SJSA1 (cell line): ENCODE data around the gene VEZF1. TPM values are rescaled to one million over a fixed set of nuclear protein-coding genes. Genes with fewer than 3 reads are reported as not detected.

ENCODE experiments used
- DNase-seq, 2 experiments: peaks; one replicate each; pipeline ENCODE4 v3.0.0-alpha.2; 2015 to 2020; ENCODE audit warnings: low spot score in 2 of 2, low read depth in 1 of 2
- H3K27ac ChIP-seq: fragments of 250-450 bp; sonication (Bioruptor Pico); 2 replicates; pipeline ENCODE4 v1.5.1; 2020; ENCODE audit warnings: mild to moderate bottlenecking, moderate library complexity
- H3K27me3 ChIP-seq: fragments of 250-450 bp; sonication (Bioruptor Pico); replicated peaks from 2 replicates; pipeline ENCODE4 v1.5.1; 2020; ENCODE audit warnings: mild to moderate bottlenecking, moderate library complexity
- H3K36me3 ChIP-seq: fragments of 250-450 bp; sonication (Bioruptor Pico); 2 replicates; pipeline ENCODE4 v1.5.1; 2020; ENCODE audit warnings: mild to moderate bottlenecking
- H3K4me1 ChIP-seq: fragments of 250-450 bp; sonication (Bioruptor Pico); replicated peaks from 2 replicates; pipeline ENCODE4 v1.6.1; 2021; ENCODE audit warnings: mild to moderate bottlenecking
- H3K4me3 ChIP-seq: fragments of 250-450 bp; sonication (Bioruptor Pico); 2 replicates; pipeline ENCODE4 v1.5.1; 2020; ENCODE audit warnings: mild to moderate bottlenecking
- H3K9me3 ChIP-seq: fragments of 250-450 bp; sonication (Bioruptor Pico); replicated peaks from 2 replicates; pipeline ENCODE4 v1.5.1; 2020; ENCODE audit warnings: mild to moderate bottlenecking
- total RNA-seq: library from RNA; depleted of rRNA; stranded (reverse); fragments of >200 nt; shearing (Covaris generic); gene quantifications from 2 replicates; pipeline ENCODE4 v1.2.3, GENCODE V29; 2014

The VEZF1 gene
- total RNA-seq, 1 experiment from 2014 or later: 116 TPM

DNA sequence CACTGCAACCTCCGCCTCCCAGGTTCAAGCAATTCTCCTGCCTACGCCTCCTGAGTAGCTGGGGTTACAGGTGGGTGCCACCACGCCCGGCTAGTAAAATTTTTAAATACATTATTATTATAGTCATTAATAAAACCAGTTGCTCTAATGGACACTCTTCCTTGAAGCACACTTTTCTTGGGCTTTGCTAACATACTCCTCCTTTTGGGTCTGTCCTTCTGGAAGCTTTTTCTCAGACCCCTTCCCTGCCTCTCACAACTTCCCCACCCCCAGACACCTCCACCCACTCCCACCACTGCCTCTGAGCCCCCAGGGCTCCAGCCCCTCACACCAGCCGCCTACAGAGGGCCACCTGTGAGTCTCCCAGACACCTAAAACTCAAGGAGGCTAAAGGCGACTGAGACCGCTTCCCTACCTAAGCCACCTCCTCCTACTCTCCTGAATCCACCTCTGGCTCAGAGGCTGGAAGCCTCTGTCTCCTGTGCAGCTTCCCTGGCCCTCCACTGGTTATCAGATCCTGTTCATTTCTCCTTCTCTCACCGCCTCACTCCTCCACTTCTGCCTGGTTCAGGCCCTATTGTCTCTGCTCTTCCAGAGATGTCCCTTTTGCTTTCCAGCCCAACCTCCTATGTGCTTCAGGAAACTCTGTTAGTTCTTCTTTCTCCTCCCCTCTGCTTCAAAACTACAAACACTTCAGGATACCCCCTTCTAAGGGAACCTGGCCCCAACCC lies 30.8 kb downstream of the VEZF1 start:
- Histone ChIP-seq H3K4me1 (peaks cover 31% of the 10 kb centered on the region), H3K36me3 (peaks cover 16% of the 10 kb centered on the region), H3K4me3 (no peak overlapping the region), H3K27me3 (no peaks in the 10 kb centered on the region), H3K9me3 (no peaks in the 10 kb centered on the region), H3K27ac (no peak overlapping the region)
- peak in 1 of 2 experiments; percentile 36 for DNase-seq

DNA sequence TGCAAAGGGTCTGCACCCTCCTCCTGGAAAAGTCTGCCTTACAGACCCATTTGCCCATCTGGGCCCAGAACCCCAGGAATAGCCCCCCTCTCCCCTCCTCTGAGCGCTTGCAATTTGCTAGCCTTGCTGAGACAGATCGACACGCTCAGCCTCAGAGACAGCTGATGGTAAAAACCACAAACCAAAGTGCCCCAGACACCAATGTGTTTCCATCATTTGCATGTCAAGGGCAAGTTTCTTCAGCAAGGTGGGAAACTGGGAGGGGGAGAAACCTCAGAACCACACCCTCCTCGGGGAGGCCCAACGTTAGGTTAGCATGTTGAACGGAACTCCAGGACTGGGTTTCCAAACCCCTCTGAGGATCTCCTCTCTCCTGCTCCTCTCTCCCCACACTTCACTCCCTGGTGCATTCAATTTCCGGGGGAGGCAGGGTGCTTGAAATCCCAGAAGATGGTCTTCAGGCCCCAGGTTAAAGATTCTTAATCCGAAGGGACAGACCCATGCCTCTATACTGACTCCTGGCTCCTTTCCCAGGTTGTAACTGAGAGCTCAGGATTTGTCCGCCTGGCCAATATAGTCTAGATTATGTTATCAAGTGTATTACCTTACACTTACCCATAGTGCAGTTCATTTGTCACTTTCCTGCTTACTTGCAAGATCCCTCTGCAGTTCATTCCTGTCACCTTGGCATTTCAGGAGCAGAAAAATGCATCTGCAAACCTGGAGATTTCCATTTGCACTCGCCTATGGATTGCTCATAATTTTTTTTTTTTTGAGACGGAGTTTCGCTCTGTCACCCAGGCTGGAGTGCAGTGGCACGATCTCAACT lies 31.5 kb downstream of the VEZF1 start:
- peak in 1 of 2 experiments; percentile 36 for DNase-seq
- H3K27ac ChIP-seq: no peak overlapping the region
- H3K4me3 ChIP-seq: no peak overlapping the region
- no peaks in the 10 kb centered on the region for H3K9me3 ChIP-seq
- H3K27me3 ChIP-seq: no peaks in the 10 kb centered on the region
- peaks cover 16% of the 10 kb centered on the region for H3K36me3 ChIP-seq
- H3K4me1 ChIP-seq: peaks cover 38% of the 10 kb centered on the region

DNA sequence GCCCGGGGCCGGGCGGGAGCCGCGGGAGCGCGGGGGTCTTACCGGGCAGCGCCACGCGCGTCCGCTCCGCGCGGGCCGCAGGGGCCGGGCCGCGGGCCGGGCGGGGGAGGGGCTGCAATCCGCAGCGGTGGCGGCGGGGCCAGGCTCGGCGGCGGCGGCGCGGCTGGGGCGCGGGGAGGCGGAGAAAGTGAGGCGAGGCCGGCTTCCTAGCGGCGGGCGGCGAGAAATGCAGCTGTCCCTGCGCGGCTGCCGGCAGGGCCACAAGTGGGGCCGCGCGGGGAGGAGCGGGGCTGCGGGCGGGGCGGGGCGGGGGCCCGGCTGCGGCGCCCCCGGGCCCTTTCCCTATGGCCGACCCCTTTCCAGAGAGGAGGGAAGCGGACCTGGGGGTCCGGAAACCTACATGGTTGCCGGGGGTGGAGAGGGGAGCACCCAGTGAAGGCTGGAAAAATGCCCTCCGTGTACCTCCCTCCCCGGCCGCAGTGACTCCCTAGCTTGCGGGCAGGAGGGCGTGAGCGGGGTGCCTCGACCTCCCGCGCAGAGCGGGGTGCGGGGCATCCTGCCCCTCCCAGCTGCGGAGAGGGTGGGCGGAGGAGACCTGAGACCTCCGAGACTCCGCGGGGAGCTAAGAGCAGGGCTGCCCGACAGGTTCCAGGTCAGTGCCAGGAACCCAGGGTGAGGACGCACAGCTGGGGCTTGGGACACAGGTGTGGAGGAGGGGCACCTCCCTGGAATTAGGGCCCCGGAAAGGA lies 32.7 kb downstream of the VEZF1 start, which contains the start of gene CUEDC1:
CUEDC1 (minus strand) TSS at position 230 of the 749 bp plus-strand sequence. CDS start 69,848 bp downstream, outside the sequence.
- H3K27me3 ChIP-seq: no peaks in the 10 kb centered on the region
- DNase-seq: peak; percentile 38 to 90

DNA sequence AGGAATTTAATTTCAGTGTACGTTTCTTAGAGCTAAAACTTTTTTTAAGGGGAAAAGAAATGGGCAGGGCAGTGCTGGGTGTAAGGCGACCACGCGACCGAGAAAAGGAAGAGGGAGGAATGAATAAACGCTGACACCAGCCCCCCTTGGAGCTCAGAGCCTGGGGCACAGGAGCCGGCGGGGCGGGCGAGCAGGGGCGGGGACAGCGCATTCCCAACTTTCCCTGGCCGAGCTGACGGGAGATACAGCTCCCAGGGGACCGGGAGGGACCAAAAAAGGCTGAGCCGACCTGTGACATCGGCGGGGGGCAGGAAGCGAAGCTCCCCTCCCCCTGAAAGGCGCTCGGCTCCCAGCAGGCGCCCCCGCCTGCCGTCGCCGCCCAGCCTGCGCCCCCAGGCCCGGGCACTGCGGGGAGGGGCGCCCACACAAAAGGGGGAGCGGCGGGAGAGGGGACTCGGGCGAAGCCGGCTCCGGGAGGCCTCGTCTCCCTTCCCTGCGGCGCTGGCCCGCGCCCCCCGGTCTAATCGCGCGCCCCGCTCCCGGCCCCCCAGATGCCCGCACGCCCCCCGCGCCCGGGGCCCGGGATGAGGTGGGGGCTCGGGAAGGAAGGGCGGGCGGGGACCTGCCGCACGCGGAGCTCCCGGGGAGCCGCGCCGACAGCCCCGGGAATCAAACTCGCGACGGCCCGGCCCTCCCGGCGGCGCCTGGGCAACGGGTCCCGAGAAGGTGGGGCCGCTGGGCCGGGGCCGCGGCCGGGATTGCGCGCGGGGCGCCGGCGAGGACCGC lies 33.5 kb downstream of the VEZF1 start:
- Histone ChIP-seq H3K27me3 (no peaks in the 10 kb centered on the region), H3K9me3 (no peaks in the 10 kb centered on the region), H3K4me3 (peak overlapping the region; percentile 90), H3K36me3 (peaks cover 20% of the 10 kb centered on the region), H3K27ac (peak overlapping the region; percentile 99), H3K4me1 (peaks cover 57% of the 10 kb centered on the region)
- peak; percentile 93 to 98 for DNase-seq

More for the DNA sequence above, 32.7 kb downstream of the VEZF1 start, which contains the start of gene CUEDC1:
- H3K36me3 ChIP-seq: peaks cover 16% of the 10 kb centered on the region
- peak within 1 kb of the TSS; percentile 90 for H3K4me3 ChIP-seq
- H3K4me1 ChIP-seq: peaks cover 49% of the 10 kb centered on the region
- peak within 1 kb of the TSS; percentile 99 for H3K27ac ChIP-seq
- no peaks in the 10 kb centered on the region for H3K9me3 ChIP-seq

- no peak for DNase-seq
- H3K4me1 ChIP-seq: peaks cover 64% of the 10 kb centered on the region
- H3K36me3 ChIP-seq: peaks cover 20% of the 10 kb centered on the region
- H3K4me3 ChIP-seq: peak overlapping the region; percentile 90
- H3K27ac ChIP-seq: peak overlapping the region; percentile 99
- H3K27me3 ChIP-seq: no peaks in the 10 kb centered on the region
- H3K9me3 ChIP-seq: no peaks in the 10 kb centered on the region
Observed at GRCh38 chr17:57953705-57954396, 34.2 kb downstream of the VEZF1 start.

GRCh38 chr17:57953219-57953618 lies 34.8 kb downstream of the VEZF1 start:
- Histone ChIP-seq H3K4me1 (peaks cover 68% of the 10 kb centered on the region), H3K36me3 (peaks cover 20% of the 10 kb centered on the region), H3K4me3 (no peak overlapping the region), H3K27me3 (no peaks in the 10 kb centered on the region), H3K27ac (peak overlapping the region; percentile 22), H3K9me3 (no peaks in the 10 kb centered on the region)
- DNase-seq: no peak

GRCh38 chr17:57949649-57950048 lies 38.4 kb downstream of the VEZF1 start:
- Histone ChIP-seq H3K27ac (peak overlapping the region; percentile 88), H3K4me1 (peaks cover 87% of the 10 kb centered on the region)
- peak in 1 of 2 experiments; percentile 53 for DNase-seq

DNA sequence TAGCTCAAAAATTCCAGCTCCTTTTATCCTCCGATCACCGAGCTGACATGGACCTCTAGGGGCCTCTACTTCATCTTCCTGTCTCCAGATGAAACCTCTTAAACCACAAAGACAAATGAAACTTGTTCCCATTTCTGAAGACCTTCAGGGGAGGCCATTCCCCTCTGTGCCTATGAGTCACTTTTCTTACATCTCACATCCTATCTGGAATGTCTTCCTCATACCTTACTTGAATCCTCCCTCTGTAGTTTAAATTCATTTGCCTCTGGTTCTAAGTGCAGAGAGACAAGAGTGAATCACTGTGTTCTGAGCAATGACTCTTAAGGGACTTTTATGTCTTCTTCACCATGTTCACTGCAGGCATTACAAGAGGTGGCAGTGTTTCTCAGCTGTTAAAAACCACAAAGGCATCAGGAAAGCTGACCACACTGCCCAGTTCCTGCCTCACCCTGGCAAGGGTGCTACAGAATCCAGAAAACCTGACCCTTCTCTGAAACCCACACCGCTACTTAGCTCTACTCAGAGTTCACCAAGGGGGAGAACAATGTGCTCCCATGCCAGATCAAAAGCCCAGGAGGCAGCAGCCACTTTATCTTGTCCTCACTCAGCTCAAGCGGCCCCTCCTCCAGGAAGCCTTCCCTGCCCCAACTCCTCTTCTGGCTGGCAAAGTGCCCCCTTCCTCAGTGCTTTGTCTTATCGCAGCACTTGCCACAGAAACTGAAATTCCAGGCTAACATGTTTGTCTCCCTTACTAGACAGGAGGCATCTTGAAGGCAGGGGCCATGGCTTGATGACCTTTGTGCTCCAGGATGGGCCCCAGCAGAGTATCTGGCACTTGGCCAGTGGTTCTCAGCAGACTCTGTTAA lies 39.3 kb downstream of the VEZF1 start:
- no peaks in the 10 kb centered on the region for H3K27me3 ChIP-seq
- H3K4me3 ChIP-seq: no peak overlapping the region
- peak overlapping the region; percentile 88 for H3K27ac ChIP-seq
- DNase-seq: peak; percentile 93 to 99
- peaks cover 83% of the 10 kb centered on the region for H3K4me1 ChIP-seq
- no peaks in the 10 kb centered on the region for H3K9me3 ChIP-seq
- H3K36me3 ChIP-seq: peaks cover 13% of the 10 kb centered on the region

More at GRCh38 chr17:57949649-57950048, 38.4 kb downstream of the VEZF1 start:
- no peaks in the 10 kb centered on the region for H3K9me3 ChIP-seq
- no peak overlapping the region for H3K4me3 ChIP-seq
- H3K36me3 ChIP-seq: peaks cover 17% of the 10 kb centered on the region
- H3K27me3 ChIP-seq: no peaks in the 10 kb centered on the region

DNA sequence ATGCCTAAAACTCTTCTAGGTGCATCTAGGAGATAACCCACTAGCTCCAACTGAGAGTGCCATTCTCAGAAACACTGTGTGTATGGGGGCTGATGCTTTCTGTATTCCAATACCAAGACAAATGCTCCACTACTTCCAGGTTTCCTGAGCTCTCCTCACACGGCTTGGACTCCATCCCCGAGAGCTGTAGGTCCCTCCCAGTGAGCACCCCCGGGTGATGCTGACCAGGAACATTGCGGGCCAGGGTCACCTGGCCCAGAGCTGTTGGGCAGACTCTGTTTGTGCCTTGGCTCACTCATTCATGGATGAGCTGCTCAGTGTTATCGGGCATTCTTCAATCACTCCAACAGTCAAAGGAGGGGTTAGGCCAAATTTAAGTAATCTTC lies 39.9 kb downstream of the VEZF1 start:
- peak in 1 of 2 experiments; percentile 64 for DNase-seq
- peaks cover 6% of the 10 kb centered on the region for H3K36me3 ChIP-seq
- peaks cover 83% of the 10 kb centered on the region for H3K4me1 ChIP-seq
- no peak overlapping the region for H3K4me3 ChIP-seq
- H3K9me3 ChIP-seq: no peaks in the 10 kb centered on the region
- no peaks in the 10 kb centered on the region for H3K27me3 ChIP-seq
- H3K27ac ChIP-seq: peak overlapping the region; percentile 88

DNA sequence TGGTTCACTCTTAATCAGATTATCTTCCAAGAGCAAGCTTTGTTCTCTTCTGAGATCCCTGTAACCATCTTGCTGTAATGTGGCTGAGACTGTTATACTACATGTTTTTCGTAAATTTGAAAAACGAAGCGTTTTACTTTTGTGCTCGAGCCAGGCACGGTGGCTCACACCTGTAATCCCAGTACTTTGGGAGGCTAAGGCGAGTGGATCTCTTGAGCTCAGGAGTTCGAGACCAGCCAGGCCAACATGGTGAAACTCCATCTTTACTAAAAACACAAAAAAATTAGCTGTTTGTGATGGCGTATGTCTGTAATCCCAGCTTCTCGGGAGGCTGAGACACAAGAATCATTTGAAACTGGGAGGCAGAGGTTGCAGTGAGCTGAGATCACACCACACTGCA lies 40.7 kb downstream of the VEZF1 start:
- Histone ChIP-seq H3K4me1 (peaks cover 83% of the 10 kb centered on the region), H3K9me3 (no peaks in the 10 kb centered on the region), H3K4me3 (peak overlapping the region; percentile 23; the same call in 1 of the 2 replicates), H3K27ac (peak overlapping the region; percentile 88), H3K27me3 (no peaks in the 10 kb centered on the region), H3K36me3 (0 out of 2 replicates have a peak, but pooled peaks cover 4% of the 10 kb centered on the region)
- no peak for DNase-seq

DNA sequence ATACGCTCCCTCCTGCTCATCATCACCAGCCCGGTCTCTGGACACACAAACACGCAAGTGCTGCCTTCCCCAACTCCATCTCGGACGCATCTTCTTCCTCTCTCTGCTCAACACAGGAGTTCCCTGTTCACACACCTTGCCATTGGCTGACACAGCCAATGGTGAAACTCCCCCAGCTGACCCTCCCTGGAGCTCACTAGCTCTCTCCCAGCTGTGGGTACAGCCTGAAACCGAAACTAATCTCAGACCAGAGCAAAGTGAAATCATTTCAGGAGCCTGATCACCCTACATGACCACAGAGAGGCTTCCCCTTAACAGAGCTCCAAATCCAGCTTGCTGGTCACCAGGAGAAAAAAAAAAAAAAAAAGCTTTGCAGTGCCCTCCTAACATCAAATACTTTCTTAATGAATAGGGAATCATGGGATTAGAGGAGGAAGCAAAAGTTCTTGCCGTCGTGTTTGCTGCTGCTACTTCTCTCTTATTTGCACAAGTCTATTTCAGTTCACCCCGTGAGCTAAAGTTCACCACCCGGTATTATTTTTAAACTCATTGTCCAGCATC lies 41.2 kb downstream of the VEZF1 start:
- Histone ChIP-seq H3K4me1 (peaks cover 84% of the 10 kb centered on the region), H3K27ac (peak overlapping the region; percentile 88), H3K27me3 (no peaks in the 10 kb centered on the region), H3K9me3 (no peaks in the 10 kb centered on the region), H3K36me3 (peaks cover 4% of the 10 kb centered on the region; the same call in 1 of the 2 replicates), H3K4me3 (peak overlapping the region; percentile 23)
- peak; percentile 73 to 86 for DNase-seq
